HepG2 (cell line): Measurements from ENCODE around the gene HRH2. TPM values are rescaled to one million over a fixed set of nuclear protein-coding genes. Genes with fewer than 3 reads are reported as not detected.

Experiments
- KLF16 ChIP-seq, 2 experiments: sonication (generic) in 1 of 2; formaldehyde crosslinking in 1 of 2; IDR thresholded peaks; 2 replicates each; pipeline versions ENCODE4 v1.6.1 to v1.8.0; 2016 to 2023; ENCODE audit warnings: missing genetic modification reagents in 2 of 2, missing compliant biosample characterization in 1 of 2
- RERE ChIP-seq: IDR thresholded peaks from 2 replicates; pipeline ENCODE4 v1.6.1; 2016; ENCODE audit warnings: low read depth, missing genetic modification reagents, missing compliant biosample characterization
- ZNF160 ChIP-seq: sonication (generic); formaldehyde crosslinking; IDR thresholded peaks from 2 replicates; pipeline ENCODE4 v1.8.0; 2022; ENCODE audit warnings: mild to moderate bottlenecking, inconsistent platforms, missing genetic modification reagents
- ZNF33B ChIP-seq: sonication (generic); formaldehyde crosslinking; IDR thresholded peaks from 2 replicates; pipeline ENCODE4 v1.5.1; 2020; ENCODE audit warnings: mild to moderate bottlenecking, missing genetic modification reagents
- ZNF569 ChIP-seq: sonication (generic); formaldehyde crosslinking; IDR thresholded peaks from 2 replicates; pipeline ENCODE4 v1.5.0; 2020; ENCODE audit warnings: mild to moderate bottlenecking, missing genetic modification reagents, moderate library complexity, borderline replicate concordance
- ZNF883 ChIP-seq: sonication (generic); formaldehyde crosslinking; IDR thresholded peaks from 2 replicates; pipeline ENCODE4 v1.5.1; 2020; ENCODE audit warnings: mild to moderate bottlenecking, missing genetic modification reagents; ENCODE audit errors: not compliant biosample characterization
- polyA plus RNA-seq, 8 experiments: library from polyadenylated mRNA; depleted of rRNA in 3 of 8; stranded (reverse) in 7 of 8; unstranded in 1 of 8; fragments of >200 nt; fragmentation: Illumina TruSeq in 4 of 8; extraction: Trizol in 4 of 8; gene quantifications; 2 replicates each; pipeline versions ENCODE4 v1.2.1 to v1.2.3, GENCODE V29; 2011 to 2016; ENCODE audit warnings: low read depth in 4 of 8, missing spikeins in 1 of 8, mixed read lengths in 1 of 8; ENCODE audit not compliant: insufficient read depth in 1 of 8
- total RNA-seq, 5 experiments: library from RNA; depleted of rRNA; stranded (reverse); fragments of >200 nt; fragmentation: Illumina TruSeq; extraction: Trizol; gene quantifications; 2 replicates each; pipeline ENCODE4 v1.2.3, GENCODE V29; 2016; ENCODE audit warnings: low read depth in 1 of 5
- TF ChIP-seq, protein P1 (sequence below): sonication (generic); formaldehyde crosslinking; IDR thresholded peaks from 2 replicates; pipeline ENCODE4 v1.5.1; 2020; ENCODE audit warnings: mild to moderate bottlenecking, missing genetic modification reagents, moderate library complexity

Gene HRH2
- total and polyA plus RNA-seq, 2 of the 13 experiments (the other 11 are each of a cell fraction or from before 2014, with no cell fraction given): not detected

DNA sequence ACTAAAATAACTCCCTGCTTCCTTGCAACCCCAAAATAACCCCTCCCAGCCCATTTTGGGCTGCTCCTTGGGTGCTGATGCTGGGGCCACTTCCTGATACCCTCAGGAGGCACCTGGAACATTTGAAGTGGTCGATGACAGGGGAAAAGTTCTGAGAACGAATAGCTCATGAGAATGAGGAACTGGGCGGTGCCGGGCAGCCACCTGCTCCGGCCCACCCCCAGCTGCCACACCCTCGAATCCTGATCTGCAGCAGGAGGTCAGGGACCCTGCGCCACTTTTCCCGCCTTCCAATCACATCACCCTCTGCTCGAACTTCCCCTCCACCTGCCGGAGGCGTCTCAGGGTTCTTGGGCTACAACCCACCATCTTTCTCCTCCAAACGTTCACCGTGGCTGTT lies 19.7 kb downstream of the HRH2 start (continued):
- TF ChIP-seq RERE (no peak), ZNF160 (CRISPR knock-in tag) (no peak), KLF16 (CRISPR knock-in tag; IDR thresholded peaks at IDR 0.05) (no peak), ZNF33B (CRISPR knock-in tag) (no peak), ZNF883 (CRISPR knock-in tag) (no peak), ZNF569 (no peak)
- TF ChIP-seq, protein P1, sequence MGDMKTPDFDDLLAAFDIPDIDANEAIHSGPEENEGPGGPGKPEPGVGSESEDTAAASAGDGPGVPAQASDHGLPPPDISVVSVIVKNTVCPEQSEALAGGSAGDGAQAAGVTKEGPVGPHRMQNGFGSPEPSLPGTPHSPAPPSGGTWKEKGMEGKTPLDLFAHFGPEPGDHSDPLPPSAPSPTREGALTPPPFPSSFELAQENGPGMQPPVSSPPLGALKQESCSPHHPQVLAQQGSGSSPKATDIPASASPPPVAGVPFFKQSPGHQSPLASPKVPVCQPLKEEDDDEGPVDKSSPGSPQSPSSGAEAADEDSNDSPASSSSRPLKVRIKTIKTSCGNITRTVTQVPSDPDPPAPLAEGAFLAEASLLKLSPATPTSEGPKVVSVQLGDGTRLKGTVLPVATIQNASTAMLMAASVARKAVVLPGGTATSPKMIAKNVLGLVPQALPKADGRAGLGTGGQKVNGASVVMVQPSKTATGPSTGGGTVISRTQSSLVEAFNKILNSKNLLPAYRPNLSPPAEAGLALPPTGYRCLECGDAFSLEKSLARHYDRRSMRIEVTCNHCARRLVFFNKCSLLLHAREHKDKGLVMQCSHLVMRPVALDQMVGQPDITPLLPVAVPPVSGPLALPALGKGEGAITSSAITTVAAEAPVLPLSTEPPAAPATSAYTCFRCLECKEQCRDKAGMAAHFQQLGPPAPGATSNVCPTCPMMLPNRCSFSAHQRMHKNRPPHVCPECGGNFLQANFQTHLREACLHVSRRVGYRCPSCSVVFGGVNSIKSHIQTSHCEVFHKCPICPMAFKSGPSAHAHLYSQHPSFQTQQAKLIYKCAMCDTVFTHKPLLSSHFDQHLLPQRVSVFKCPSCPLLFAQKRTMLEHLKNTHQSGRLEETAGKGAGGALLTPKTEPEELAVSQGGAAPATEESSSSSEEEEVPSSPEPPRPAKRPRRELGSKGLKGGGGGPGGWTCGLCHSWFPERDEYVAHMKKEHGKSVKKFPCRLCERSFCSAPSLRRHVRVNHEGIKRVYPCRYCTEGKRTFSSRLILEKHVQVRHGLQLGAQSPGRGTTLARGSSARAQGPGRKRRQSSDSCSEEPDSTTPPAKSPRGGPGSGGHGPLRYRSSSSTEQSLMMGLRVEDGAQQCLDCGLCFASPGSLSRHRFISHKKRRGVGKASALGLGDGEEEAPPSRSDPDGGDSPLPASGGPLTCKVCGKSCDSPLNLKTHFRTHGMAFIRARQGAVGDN: no peak
- TF ChIP-seq, all 625 proteins: peak for 0
